Left lung (tissue), 10 donors: ENCODE results near the gene SLC24A3. TPM values are rescaled to one million over a fixed set of nuclear protein-coding genes. Genes with fewer than 3 reads are reported as not detected.

ENCODE experiments used
- ATAC-seq: fragments of 200-7000 bp; cut with Tn5 transposase; one replicate; pipeline ENCODE4 v1.9.1; 2020; ENCODE audit warnings: moderate library complexity
- DNase-seq, 4 donors: peaks; one replicate each; pipeline ENCODE4 v3.0.0-alpha.2; 2013 to 2020
- H3K27ac ChIP-seq, 2 donors: fragments of 200-600 bp; sonication (generic) in 1 of 2; one replicate each; pipeline versions ENCODE4 v1.5.0 to v1.8.0; 2020 to 2021
- H3K27me3 ChIP-seq, 2 donors: fragments of 200-600 bp; sonication (generic) in 1 of 2; one replicate each; pipeline versions ENCODE4 v1.5.0 to v1.8.0; 2020 to 2021
- H3K36me3 ChIP-seq, 2 donors: fragments of 200-600 bp; sonication (generic) in 1 of 2; one replicate each; pipeline versions ENCODE4 v1.5.0 to v1.8.0; 2020 to 2021
- H3K4me1 ChIP-seq, 2 donors: fragments of 200-600 bp; one replicate each; pipeline ENCODE4 v1.8.0; 2021
- H3K4me3 ChIP-seq, 2 donors: fragments of 200-600 bp; sonication (generic) in 1 of 2; one replicate each; pipeline versions ENCODE4 v1.5.0 to v1.8.0; 2020 to 2021; ENCODE audit warnings: mild to moderate bottlenecking in 1 of 2
- H3K9me3 ChIP-seq, 2 donors: fragments of 200-600 bp; sonication (generic) in 1 of 2; one replicate each; pipeline versions ENCODE4 v1.5.0 to v1.8.0; 2020 to 2021
- CTCF ChIP-seq, 2 donors: fragments of 200-600 bp; sonication (generic) in 1 of 2; IDR thresholded peaks; one replicate each; pipeline versions ENCODE4 v1.5.0 to v1.8.0; 2021; ENCODE audit warnings: antibody characterized with exemption in 2 of 2
- intact Hi-C, 2 donors: fragments of 100-400 bp; cut with DNase I; formaldehyde crosslinking; loops; one replicate each; pipeline versions ENCODE4 v1.11.2 to v1.14.2; 2022
- polyA plus RNA-seq, 6 donors: library from polyadenylated mRNA; unstranded; fragments of 120-200 nt; gene quantifications; one replicate each; pipeline ENCODE4 v1.2.1, GENCODE V29; 2013; ENCODE audit not compliant: insufficient read length in 6 of 6
- total RNA-seq, 2 donors: library from RNA; stranded (reverse); fragmentation: NEBNext Ultra II Directional; extraction: Animal tissue kit (Norgen Biotek cat#: 25700); gene quantifications; one replicate each; pipeline ENCODE4 v1.2.1, GENCODE V29; 2021
- donor health status: DM: no; HTN: yes; CAD: no.
- donor health status: DM: no; HTN: no; CAD: no.

Gene SLC24A3
- total and polyA plus RNA-seq, 8 donors = 4.4 to 8.7 (median 6.6) TPM

GRCh38 chr20:19275038-19275629, 62.7 kb downstream of the SLC24A3 start:
- H3K27ac ChIP-seq = peak overlapping the region; percentile 23 to 48
- no peak for DNase-seq
- intact Hi-C loops = no loop called here

DNA sequence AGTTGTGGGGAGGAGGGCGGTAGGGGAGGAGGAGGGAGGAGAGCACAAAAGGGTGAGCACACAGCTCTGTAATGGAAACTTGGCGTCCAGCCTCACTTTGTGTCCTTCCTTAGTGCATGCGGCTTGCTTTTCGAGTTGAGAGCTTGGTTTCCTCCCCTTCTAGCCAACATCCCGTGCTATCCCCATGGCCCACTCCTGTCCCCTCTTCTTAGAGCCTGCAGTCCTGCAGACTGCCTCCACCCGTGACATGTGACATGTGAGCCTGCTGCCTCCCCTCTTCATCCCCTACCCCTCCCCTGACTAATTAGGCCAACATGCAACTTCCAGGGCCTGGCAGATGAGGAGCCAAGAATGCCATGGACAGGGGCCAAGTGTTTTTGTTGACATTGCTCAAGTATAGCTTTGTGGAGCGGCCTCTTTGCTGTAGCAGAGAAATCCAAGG, 63.2 kb downstream of the SLC24A3 start:
- Histone ChIP-seq H3K36me3 (no peaks in the 10 kb centered on the region), H3K9me3 (no peaks in the 10 kb centered on the region), H3K27me3 (no peaks in the 10 kb centered on the region), H3K4me1 (peaks cover 13 to 15% of the 10 kb centered on the region in 2 donors), H3K27ac (peak overlapping the region; percentile 23 to 26), H3K4me3 (no peak overlapping the region)
- no peak for TF ChIP-seq CTCF (IDR thresholded peaks at IDR 0.05)
- DNase-seq (peak in 3 of 4 donors; percentile 78 to 96 (median 94)), ATAC-seq (peak; percentile 89)
- intact Hi-C loops = no loop called here

More at GRCh38 chr20:19275038-19275629, 62.7 kb downstream of the SLC24A3 start:
- Histone ChIP-seq H3K36me3 (no peaks in the 10 kb centered on the region), H3K4me1 (peaks cover 13 to 15% of the 10 kb centered on the region in 2 donors), H3K27me3 (no peaks in the 10 kb centered on the region), H3K9me3 (no peaks in the 10 kb centered on the region), H3K4me3 (no peak overlapping the region)
- ATAC-seq = no peak
- TF ChIP-seq CTCF (IDR thresholded peaks at IDR 0.05) = no peak

DNA sequence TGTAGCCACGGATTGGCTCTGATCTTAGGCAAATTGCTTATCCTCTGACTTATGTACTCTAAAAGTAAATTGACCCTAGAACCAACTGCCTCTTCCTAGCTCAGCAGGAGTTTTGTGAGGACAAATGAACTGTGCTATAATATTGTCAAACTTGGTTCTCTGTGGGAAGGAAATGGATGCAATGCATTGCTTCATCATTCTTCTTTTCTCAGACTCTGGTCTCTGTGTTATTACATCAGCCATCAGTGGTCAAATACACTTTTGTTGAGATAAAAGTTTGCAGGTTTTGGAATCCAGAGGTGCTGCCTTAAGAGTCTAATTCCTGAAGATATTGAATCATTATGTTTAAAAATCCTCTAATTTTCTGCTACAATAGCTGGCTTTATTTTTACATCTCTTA, 64.9 kb downstream of the SLC24A3 start:
- peak overlapping the region; percentile 4 to 67 for H3K27ac ChIP-seq
- TF ChIP-seq CTCF (IDR thresholded peaks at IDR 0.05) = no peak
- no peak for DNase-seq
- no peak for ATAC-seq
- no peaks in the 10 kb centered on the region for H3K9me3 ChIP-seq
- intact Hi-C loops = no loop called here
- H3K4me3 ChIP-seq = no peak overlapping the region
- no peaks in the 10 kb centered on the region for H3K36me3 ChIP-seq
- H3K27me3 ChIP-seq = no peaks in the 10 kb centered on the region
- peaks cover 13 to 15% of the 10 kb centered on the region in 2 donors for H3K4me1 ChIP-seq

DNA sequence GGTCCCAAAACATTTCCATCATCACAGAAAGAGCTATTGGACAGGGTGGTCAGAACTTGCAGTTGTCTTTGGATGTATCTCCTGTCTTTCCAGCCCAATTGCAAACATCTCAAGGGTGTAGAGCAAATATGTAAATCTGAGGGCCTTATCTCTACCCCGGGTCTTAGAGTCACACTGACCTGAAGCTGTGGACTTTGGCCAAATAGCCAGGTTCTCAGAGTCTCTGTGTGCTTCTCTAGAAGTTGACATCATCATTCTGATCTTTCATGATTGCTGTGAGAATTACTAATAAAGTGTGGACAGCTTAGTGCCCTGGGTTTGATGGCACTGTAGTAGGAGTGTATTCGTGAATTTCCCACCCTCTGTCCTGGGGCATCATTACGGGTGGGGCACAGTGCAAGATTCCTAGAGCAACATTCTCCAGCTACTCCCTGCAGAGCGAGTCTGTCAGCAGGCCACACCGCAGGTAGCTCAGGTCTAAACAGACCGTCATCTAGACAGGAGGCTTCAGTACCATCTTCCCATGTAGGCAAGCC, 71.1 kb downstream of the SLC24A3 start:
- H3K4me1 ChIP-seq = no peaks in the 10 kb centered on the region
- no peaks in the 10 kb centered on the region for H3K27me3 ChIP-seq
- H3K9me3 ChIP-seq = no peaks in the 10 kb centered on the region
- H3K4me3 ChIP-seq = no peak overlapping the region
- DNase-seq = no peak
- ATAC-seq = no peak
- intact Hi-C loops = no loop called here
- TF ChIP-seq CTCF (IDR thresholded peaks at IDR 0.05) = no peak
- H3K36me3 ChIP-seq = no peaks in the 10 kb centered on the region
- H3K27ac ChIP-seq = no peak overlapping the region

DNA sequence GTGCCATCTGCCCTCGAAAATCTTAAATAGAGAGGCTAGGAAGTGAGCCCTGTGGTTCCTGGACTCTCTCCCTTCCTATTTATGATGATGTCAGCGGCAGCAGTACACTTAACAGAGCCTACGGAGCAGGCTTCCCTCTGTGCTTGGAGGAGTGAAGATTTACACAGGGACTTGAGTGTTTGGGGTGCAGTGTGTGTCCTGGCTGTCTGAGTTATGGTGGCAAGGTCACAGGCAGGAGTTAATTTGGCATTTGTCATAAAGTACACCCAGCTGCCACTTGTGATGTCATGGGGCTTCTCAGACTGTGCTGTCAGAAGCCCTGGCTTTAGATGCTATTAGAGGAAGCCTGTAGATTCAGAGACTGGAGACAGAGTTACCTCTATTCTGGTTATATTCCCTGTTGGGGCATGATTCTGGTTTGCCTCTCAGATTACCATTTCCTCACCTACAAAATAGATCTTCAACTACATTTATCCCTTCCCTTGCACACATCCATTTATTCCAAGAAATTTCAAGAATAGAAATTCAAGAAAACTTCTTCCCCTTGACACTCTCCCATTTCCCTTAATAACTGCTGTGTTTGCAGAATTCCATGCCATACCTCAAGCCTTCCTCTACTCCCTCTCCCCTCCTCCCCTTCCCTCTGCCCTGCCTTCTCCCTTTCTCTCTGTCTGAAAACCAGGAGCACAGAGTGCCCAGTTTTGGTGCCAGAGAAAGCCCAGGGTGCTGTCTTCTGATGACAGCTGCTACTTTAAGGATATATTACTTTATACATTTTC, 72.1 kb downstream of the SLC24A3 start:
- Histone ChIP-seq H3K4me3 (no peak overlapping the region), H3K27ac (no peak overlapping the region), H3K4me1 (no peaks in the 10 kb centered on the region), H3K27me3 (no peaks in the 10 kb centered on the region), H3K9me3 (no peaks in the 10 kb centered on the region), H3K36me3 (no peaks in the 10 kb centered on the region)
- TF ChIP-seq CTCF (IDR thresholded peaks at IDR 0.05) = no peak
- no peak for DNase-seq
- intact Hi-C loops = no loop called here
- ATAC-seq = peak; percentile 88
